ENCODE measurements around the gene DCAF11. TPM values are rescaled to one million over a fixed set of nuclear protein-coding genes. Genes with fewer than 3 reads are reported as not detected.

The DCAF11 gene
- total RNA-seq, 1 experiment from 2014 or later: 48.8 TPM

- no peak overlapping the region for H3K4me3 Mint-ChIP-seq (ENCODE audit: unreplicated experiment)
- H3K9me3 Mint-ChIP-seq (ENCODE audit: unreplicated experiment): no peaks in the 10 kb centered on the region
- no peak overlapping the region for H3K27ac Mint-ChIP-seq (ENCODE audit: low read depth, unreplicated experiment)
- ChIA-PET POLR2A (no interaction called here), CTCF (interaction anchor here (0.5 to 1.3 kb wide), 5 partner anchors 14 to 1554 kb away, joined by 3 to 4 read pairs (median 3); no protein-coding TSS in a partner anchor)
- intact Hi-C loops (cut with micrococcal nuclease): no loop called here
- no peaks in the 10 kb centered on the region for H3K36me3 Mint-ChIP-seq (ENCODE audit: insufficient read depth, unreplicated experiment)
- no peak for DNase-seq (ENCODE audit: unreplicated experiment)
- H3K4me1 Mint-ChIP-seq (ENCODE audit: insufficient read depth, unreplicated experiment): no peaks in the 10 kb centered on the region
- no TSS peak for BruUV-seq (replicated peaks)
- H3K27me3 Mint-ChIP-seq (ENCODE audit: insufficient read depth, unreplicated experiment): peaks cover 32% of the 10 kb centered on the region
- TF ChIP-seq CTCF (IDR thresholded peaks at IDR 0.05; ENCODE audit: unreplicated experiment): no peak
Measured at GRCh38 chr14:24076302-24076601, 38.3 kb upstream of the DCAF11 start.

GRCh38 chr14:24077086-24077485 is 37.5 kb upstream of the DCAF11 start:
- no peak for DNase-seq (ENCODE audit: unreplicated experiment)
- no peak overlapping the region for H3K4me3 Mint-ChIP-seq (ENCODE audit: unreplicated experiment)

DNA sequence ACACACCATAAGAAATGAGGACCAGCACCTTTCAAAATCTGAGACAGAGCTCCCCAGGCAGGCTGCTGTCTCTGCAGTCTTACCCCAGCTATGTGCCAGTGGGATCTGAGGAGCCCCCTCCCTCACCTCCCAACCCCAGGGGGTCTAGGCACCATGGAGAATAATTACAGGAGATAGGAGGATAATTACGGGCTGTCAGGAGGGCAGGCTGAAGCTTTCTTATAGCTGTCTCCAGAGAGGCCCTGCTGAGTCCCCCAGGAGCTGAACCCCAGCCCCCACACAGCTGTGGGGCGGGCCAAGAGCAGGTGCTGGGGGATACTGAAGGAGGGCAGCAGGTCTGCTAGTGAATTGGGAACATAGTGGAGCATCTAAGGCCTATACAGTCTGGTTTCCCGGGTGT is 36.4 kb upstream of the DCAF11 start:
- no TSS peak for BruUV-seq (replicated peaks)

More at GRCh38 chr14:24077086-24077485, 37.5 kb upstream of the DCAF11 start:
- Mint-ChIP-seq H3K27ac (ENCODE audit: low read depth, unreplicated experiment) (no peak overlapping the region), H3K27me3 (ENCODE audit: insufficient read depth, unreplicated experiment) (peaks cover 29% of the 10 kb centered on the region), H3K36me3 (ENCODE audit: insufficient read depth, unreplicated experiment) (no peaks in the 10 kb centered on the region), H3K9me3 (ENCODE audit: unreplicated experiment) (no peaks in the 10 kb centered on the region), H3K4me1 (ENCODE audit: insufficient read depth, unreplicated experiment) (no peaks in the 10 kb centered on the region)
- no peak for TF ChIP-seq CTCF (IDR thresholded peaks at IDR 0.05; ENCODE audit: unreplicated experiment)
- intact Hi-C loops (cut with micrococcal nuclease): no loop called here
- BruUV-seq (replicated peaks): no TSS peak
- ChIA-PET POLR2A (no interaction called here), CTCF (interaction anchor here (0.7 kb wide), 1 partner anchor 20 kb away, joined by 4 read pairs; no protein-coding TSS in a partner anchor)

DNA sequence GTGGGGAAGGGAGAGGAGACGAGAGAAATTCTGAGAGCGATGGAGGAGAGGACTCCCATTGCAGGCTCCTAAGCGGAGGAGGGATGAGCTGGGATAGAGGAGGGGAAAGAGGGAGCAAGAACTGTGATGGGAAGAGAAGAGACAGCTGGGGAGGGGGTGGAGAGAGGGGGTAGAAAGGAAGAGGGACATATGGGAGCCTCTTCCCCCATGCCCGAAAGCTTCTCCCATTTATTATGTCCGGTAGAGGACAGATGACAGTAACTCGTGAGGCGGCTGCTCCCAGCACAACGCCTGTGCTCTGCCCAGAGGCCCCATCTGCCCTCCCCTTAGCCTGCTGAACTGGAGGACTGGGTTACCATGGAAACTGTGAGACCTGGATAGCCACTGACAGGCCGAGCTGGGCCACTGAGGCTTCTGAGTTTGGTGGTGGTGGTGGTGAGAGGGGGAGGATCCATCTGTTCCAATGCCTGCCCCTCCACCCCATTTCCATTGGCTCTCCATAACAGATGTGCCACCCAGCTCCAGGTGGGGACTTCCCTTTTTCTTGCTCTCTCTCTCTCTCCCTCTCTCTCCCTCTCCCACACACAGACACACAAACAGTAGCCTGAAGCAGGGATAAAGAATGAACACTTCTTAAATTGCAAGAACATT is 35.0 kb upstream of the DCAF11 start:
- Mint-ChIP-seq H3K27ac (ENCODE audit: low read depth, unreplicated experiment) (no peak overlapping the region), H3K4me3 (ENCODE audit: unreplicated experiment) (no peak overlapping the region), H3K4me1 (ENCODE audit: insufficient read depth, unreplicated experiment) (no peaks in the 10 kb centered on the region), H3K9me3 (ENCODE audit: unreplicated experiment) (no peaks in the 10 kb centered on the region), H3K27me3 (ENCODE audit: insufficient read depth, unreplicated experiment) (peaks cover 25% of the 10 kb centered on the region), H3K36me3 (ENCODE audit: insufficient read depth, unreplicated experiment) (no peaks in the 10 kb centered on the region)
- BruUV-seq (replicated peaks): no TSS peak
- intact Hi-C loops (cut with micrococcal nuclease): loop anchor here (2.0 kb wide), 1 partner anchor 27 kb away; the partner anchor contains the start of gene CARMIL3
- ChIA-PET CTCF (interaction anchor here (0.6 to 4.5 kb wide), 11 partner anchors 9 to 73 kb away, joined by 3 to 58 read pairs (median 4); no protein-coding TSS in a partner anchor), POLR2A (no interaction called here)
- TF ChIP-seq CTCF (IDR thresholded peaks at IDR 0.05; ENCODE audit: unreplicated experiment): no peak
- no peak for DNase-seq (ENCODE audit: unreplicated experiment)

More for the DNA sequence above, 36.4 kb upstream of the DCAF11 start:
- intact Hi-C loops (cut with micrococcal nuclease): no loop called here
- no peak for TF ChIP-seq CTCF (IDR thresholded peaks at IDR 0.05; ENCODE audit: unreplicated experiment)
- CTCF ChIA-PET: interaction anchor here (0.5 to 1.0 kb wide), 5 partner anchors 13 to 1977 kb away, joined by 3 to 5 read pairs (median 3); no protein-coding TSS in a partner anchor
- Mint-ChIP-seq H3K9me3 (ENCODE audit: unreplicated experiment) (no peaks in the 10 kb centered on the region), H3K27me3 (ENCODE audit: insufficient read depth, unreplicated experiment) (peaks cover 25% of the 10 kb centered on the region), H3K4me1 (ENCODE audit: insufficient read depth, unreplicated experiment) (no peaks in the 10 kb centered on the region), H3K27ac (ENCODE audit: low read depth, unreplicated experiment) (no peak overlapping the region), H3K4me3 (ENCODE audit: unreplicated experiment) (no peak overlapping the region), H3K36me3 (ENCODE audit: insufficient read depth, unreplicated experiment) (no peaks in the 10 kb centered on the region)
- POLR2A ChIA-PET: no interaction called here
- no peak for DNase-seq (ENCODE audit: unreplicated experiment)
